Endothelial cell of umbilical vein (primary cell): ENCODE measurements around the gene SPAG9. TPM values are rescaled to one million over a fixed set of nuclear protein-coding genes. Genes with fewer than 3 reads are reported as not detected.

ENCODE experiments used
- BruUV-seq: library from RNA; stranded (reverse); fragments of 400-500 nt; replicated peaks from 2 replicates; lab custom pipeline; 2021; lab: Mats Ljungman, UMichigan
- CTCF ChIA-PET: fragments of 300-600, 350-600 bp; sonication (Branson Sonifier 250); formaldehyde crosslinking; loops from one replicate; lab custom pipeline; 2021; ENCODE audit warnings: antibody characterized with exemption, inconsistent platforms; lab: Charles Lee
- POLR2A ChIA-PET: fragments of 300-600, 350-600 bp; sonication (Branson Sonifier 250); formaldehyde crosslinking; loops from one replicate; lab custom pipeline; 2021; ENCODE audit warnings: antibody characterized with exemption, inconsistent platforms; lab: Charles Lee
- DNase-seq: peaks from one replicate; pipeline ENCODE4 v3.0.0-alpha.2; 2011; ENCODE audit warnings: low read depth, low spot score
- FAIRE-seq: peaks from 2 replicates; lab custom pipeline; 2011; peaks lifted over from hg19 to GRCh38; lab: Jason Lieb, UNC
- H2AFZ ChIP-seq: 2 replicates; pipeline ENCODE4 v1.6.0; 2012; ENCODE audit warnings: low read depth, low read length, control low read depth, inconsistent platforms
- H3K27ac ChIP-seq: 2 replicates; pipeline ENCODE4 v1.5.1; 2011; ENCODE audit warnings: low read depth, mild to moderate bottlenecking, control low read depth, low read length, moderate library complexity; ENCODE audit not compliant: insufficient read depth
- H3K27me3 ChIP-seq, 2 experiments: 2 replicates each; pipeline versions ENCODE4 v1.6.0 to v1.6.1; 2011; ENCODE audit warnings: low read length in 2 of 2, mixed read lengths in 1 of 2; ENCODE audit not compliant: control insufficient read depth in 2 of 2, insufficient read depth in 2 of 2
- H3K36me3 ChIP-seq, 2 experiments: 2 replicates in 1 of 2; 3 replicates in 1 of 2; pipeline ENCODE4 v1.5.1; 2011; ENCODE audit warnings: low read length in 2 of 2, mild to moderate bottlenecking in 1 of 2, moderate library complexity in 1 of 2; ENCODE audit not compliant: control insufficient read depth in 2 of 2, insufficient read depth in 2 of 2; ENCODE audit errors: extremely low read depth in 1 of 2
- H3K4me1 ChIP-seq: 3 replicates; pipeline ENCODE4 v1.5.1; 2011; ENCODE audit warnings: mild to moderate bottlenecking, low read length; ENCODE audit not compliant: control insufficient read depth, insufficient read depth; ENCODE audit errors: extremely low read depth
- H3K4me2 ChIP-seq: 2 replicates; pipeline ENCODE4 v1.6.1; 2011; ENCODE audit warnings: low read length, control low read depth, mixed read lengths; ENCODE audit not compliant: insufficient read depth
- H3K4me3 ChIP-seq, 3 experiments: fragments of 200-600 bp in 1 of 3; sonication (generic), shearing (Covaris generic) in 1 of 3; replicated peaks in 1 of 3; 2 replicates each; pipeline ENCODE4 v1.5.1; 2011 to 2016; ENCODE audit warnings: control low read depth in 3 of 3, low read length in 3 of 3, mild to moderate bottlenecking in 2 of 3, inconsistent platforms in 1 of 3, low read depth in 1 of 3, moderate library complexity in 1 of 3; ENCODE audit not compliant: insufficient read depth in 1 of 3
- H3K79me2 ChIP-seq: 2 replicates; pipeline ENCODE4 v1.6.0; 2012; ENCODE audit warnings: low read length, inconsistent platforms; ENCODE audit not compliant: control insufficient read depth, insufficient read depth
- H3K9ac ChIP-seq: replicated peaks from 2 replicates; pipeline ENCODE3; 2011; ENCODE audit warnings: low read length, control low read depth; ENCODE audit not compliant: insufficient read depth; ENCODE audit errors: extremely low read depth
- H3K9me1 ChIP-seq: replicated peaks from 3 replicates; pipeline ENCODE4 v1.6.0; 2011; ENCODE audit warnings: mild to moderate bottlenecking, low read length; ENCODE audit not compliant: control insufficient read depth, insufficient read depth; ENCODE audit errors: extremely low read depth
- H3K9me3 ChIP-seq: replicated peaks from 2 replicates; pipeline ENCODE4 v1.5.1; 2012; ENCODE audit warnings: low read length, inconsistent platforms; ENCODE audit not compliant: control insufficient read depth, insufficient read depth
- H4K20me1 ChIP-seq: replicated peaks from 2 replicates; pipeline ENCODE3; 2011; ENCODE audit warnings: mild to moderate bottlenecking, low read length; ENCODE audit not compliant: control insufficient read depth, insufficient read depth; ENCODE audit errors: extremely low read depth
- EZH2 ChIP-seq: IDR thresholded peaks from 2 replicates; pipeline ENCODE4 v1.6.1; 2012; ENCODE audit warnings: borderline replicate concordance, low read depth, mild to moderate bottlenecking, moderate library complexity, low read length, inconsistent platforms; ENCODE audit not compliant: severe bottlenecking
- FOS ChIP-seq: IDR thresholded peaks from 2 replicates; pipeline ENCODE4 v1.6.1; 2011; ENCODE audit warnings: mild to moderate bottlenecking, low read length, moderate library complexity, borderline replicate concordance; ENCODE audit not compliant: insufficient read depth
- GATA2 ChIP-seq: IDR thresholded peaks from 2 replicates; pipeline ENCODE4 v1.7.0; 2011; ENCODE audit warnings: low read depth, mild to moderate bottlenecking, moderate library complexity, mixed read lengths, low read length; ENCODE audit not compliant: insufficient read length, insufficient read depth
- JUN ChIP-seq: IDR thresholded peaks from 2 replicates; pipeline ENCODE4 v1.6.1; 2011; ENCODE audit warnings: borderline replicate concordance, low read depth; ENCODE audit not compliant: insufficient read length, insufficient read depth
- MYC ChIP-seq: IDR thresholded peaks from one replicate; pipeline ENCODE4 v1.6.1; 2011; ENCODE audit warnings: mild to moderate bottlenecking, low read depth, low read length
- POLR2A ChIP-seq: IDR thresholded peaks from 2 replicates; pipeline ENCODE4 v1.6.1; 2012; ENCODE audit warnings: low read depth, mild to moderate bottlenecking, control low read depth, low read length
- POLR2AphosphoS5 ChIP-seq: IDR thresholded peaks from 2 replicates; pipeline ENCODE4 v1.6.1; 2012; ENCODE audit warnings: low read depth, mild to moderate bottlenecking, control low read depth, low read length, moderate library complexity; ENCODE audit not compliant: insufficient read depth
- dilution Hi-C: fragments of 300-500 bp; cut with MboI; formaldehyde crosslinking; loops from one replicate; pipeline ENCODE4 v1.15.0; 2019; ENCODE audit warnings: low sequenced_read_pairs; ENCODE audit not compliant: extremely low pct_ligation_motif_present
- intact Hi-C: fragments of 100-400 bp; cut with micrococcal nuclease; formaldehyde crosslinking; loops from one replicate; pipeline ENCODE4 v1.10.0; 2022
- polyA plus RNA-seq, 4 experiments: library from polyadenylated mRNA; depleted of rRNA in 3 of 4; stranded (reverse) in 3 of 4; unstranded in 1 of 4; fragments of >200 nt; gene quantifications; 2 replicates each; pipeline versions ENCODE4 v1.2.1 to v1.2.3, GENCODE V29; 2011 to 2012; ENCODE audit warnings: missing spikeins in 1 of 4
- total RNA-seq: library from RNA; stranded (reverse); gene quantifications from 2 replicates; pipeline ENCODE4 v1.2.3, GENCODE V29; 2021
- TF ChIP-seq, protein P1 (sequence below): IDR thresholded peaks from 2 replicates; pipeline ENCODE4 v1.6.1; 2011; ENCODE audit not compliant: insufficient read depth, insufficient read length
- TF ChIP-seq, protein P2 (sequence below), 2 donors: IDR thresholded peaks; 1 replicate in 1 of 2; 2 replicates in 1 of 2; pipeline ENCODE4 v1.5.1; 2011; ENCODE audit warnings: low read length in 2 of 2, mild to moderate bottlenecking in 2 of 2, moderate library complexity in 2 of 2, control low read depth in 1 of 2, inconsistent platforms in 1 of 2, low read depth in 1 of 2; ENCODE audit not compliant: insufficient read depth in 1 of 2; ENCODE audit errors: extremely low read depth in 1 of 2

Gene SPAG9
- total and polyA plus RNA-seq, 2 donors (not counting 3 experiments of a cell fraction or from before 2014, with no cell fraction given) = 16.5 to 75.0 TPM

DNA sequence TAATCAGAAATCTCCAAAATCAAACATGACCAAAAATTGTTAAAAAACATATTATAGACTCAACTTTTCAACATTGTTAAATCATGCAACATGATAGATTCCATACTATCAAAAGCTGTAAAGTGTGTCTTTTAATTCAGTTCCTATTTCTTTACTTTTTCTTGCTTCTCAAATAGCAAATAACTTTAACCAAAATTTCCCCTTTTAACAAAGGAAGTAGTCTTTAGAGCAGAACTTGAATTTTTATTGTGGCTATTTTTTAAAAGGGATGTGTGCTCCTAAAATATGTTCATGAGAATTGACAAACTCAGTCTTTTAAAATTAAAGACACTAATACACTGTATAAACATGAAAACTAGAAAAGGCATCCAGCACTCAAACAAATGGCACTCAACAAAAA lies 49.1 kb downstream of the SPAG9 start:
- H3K79me2 ChIP-seq = peaks cover 11% of the 10 kb centered on the region
- BruUV-seq = no TSS peak
- H3K9ac ChIP-seq = no peak overlapping the region

More for the DNA sequence above, 49.1 kb downstream of the SPAG9 start:
- FAIRE-seq (no peak), DNase-seq (no peak)
- peaks cover 0 to 2% of the 10 kb centered on the region in 2 experiments for H3K36me3 ChIP-seq
- TF ChIP-seq POLR2A = no peak
- TF ChIP-seq FOS = no peak
- no peak for TF ChIP-seq JUN
- TF ChIP-seq, protein P1, sequence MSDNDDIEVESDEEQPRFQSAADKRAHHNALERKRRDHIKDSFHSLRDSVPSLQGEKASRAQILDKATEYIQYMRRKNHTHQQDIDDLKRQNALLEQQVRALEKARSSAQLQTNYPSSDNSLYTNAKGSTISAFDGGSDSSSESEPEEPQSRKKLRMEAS = no peak
- TF ChIP-seq GATA2 = no peak
- TF ChIP-seq POLR2AphosphoS5 = no peak
- no peak for TF ChIP-seq EZH2
- no peak for TF ChIP-seq MYC
- TF ChIP-seq, protein P2, sequence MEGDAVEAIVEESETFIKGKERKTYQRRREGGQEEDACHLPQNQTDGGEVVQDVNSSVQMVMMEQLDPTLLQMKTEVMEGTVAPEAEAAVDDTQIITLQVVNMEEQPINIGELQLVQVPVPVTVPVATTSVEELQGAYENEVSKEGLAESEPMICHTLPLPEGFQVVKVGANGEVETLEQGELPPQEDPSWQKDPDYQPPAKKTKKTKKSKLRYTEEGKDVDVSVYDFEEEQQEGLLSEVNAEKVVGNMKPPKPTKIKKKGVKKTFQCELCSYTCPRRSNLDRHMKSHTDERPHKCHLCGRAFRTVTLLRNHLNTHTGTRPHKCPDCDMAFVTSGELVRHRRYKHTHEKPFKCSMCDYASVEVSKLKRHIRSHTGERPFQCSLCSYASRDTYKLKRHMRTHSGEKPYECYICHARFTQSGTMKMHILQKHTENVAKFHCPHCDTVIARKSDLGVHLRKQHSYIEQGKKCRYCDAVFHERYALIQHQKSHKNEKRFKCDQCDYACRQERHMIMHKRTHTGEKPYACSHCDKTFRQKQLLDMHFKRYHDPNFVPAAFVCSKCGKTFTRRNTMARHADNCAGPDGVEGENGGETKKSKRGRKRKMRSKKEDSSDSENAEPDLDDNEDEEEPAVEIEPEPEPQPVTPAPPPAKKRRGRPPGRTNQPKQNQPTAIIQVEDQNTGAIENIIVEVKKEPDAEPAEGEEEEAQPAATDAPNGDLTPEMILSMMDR (IDR thresholded peaks at IDR 0.05; ENCODE audit: extremely low read depth in 1 of 2, insufficient read depth in 1 of 2, low read depth in 1 of 2, low read length in 2 of 2) = no peak
- ChIA-PET POLR2A (no interaction called here), CTCF (no interaction called here)
- no peaks in the 10 kb centered on the region for H3K4me1 ChIP-seq
- dilution Hi-C loops (no loop called here), intact Hi-C loops (no loop called here)
- no peak overlapping the region for H2AFZ ChIP-seq
- H4K20me1 ChIP-seq = no peaks in the 10 kb centered on the region
- no peaks in the 10 kb centered on the region for H3K9me1 ChIP-seq
- no peak overlapping the region for H3K27ac ChIP-seq
- no peak overlapping the region for H3K4me2 ChIP-seq
- H3K4me3 ChIP-seq = no peak overlapping the region
- no peaks in the 10 kb centered on the region for H3K9me3 ChIP-seq
- H3K27me3 ChIP-seq = no peaks in the 10 kb centered on the region
